ENCODE measurements around the gene HNRNPC.
"Not testable (repeated sequence)": the region's sequence is repeated elsewhere in the genome, so short reads cannot be mapped to it uniquely, and the experiment has no call there.

Gene HNRNPC

DNA sequence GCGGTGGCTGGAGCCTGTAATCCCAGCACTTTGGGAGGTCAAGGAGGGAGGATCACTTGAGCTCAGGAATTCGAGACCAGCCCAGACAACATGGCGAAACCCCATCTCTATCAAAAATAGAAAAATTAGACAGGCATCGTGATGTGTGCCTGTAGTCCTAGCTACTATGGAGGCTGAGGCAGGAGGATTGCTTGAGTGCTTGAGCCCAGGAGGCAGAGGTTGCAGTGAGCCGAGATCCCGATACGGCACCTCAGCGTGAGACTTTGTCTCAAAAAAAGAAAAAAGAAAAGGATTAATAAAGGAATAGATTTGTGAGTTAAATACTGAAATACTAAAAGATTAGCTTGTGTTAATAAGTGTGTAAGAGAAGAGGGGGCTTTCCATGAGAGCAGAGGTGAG, 40.0 kb upstream of the HNRNPC start:
- TF ChIP-seq BHLHE40 (IDR thresholded peaks at IDR 0.05; ENCODE audit: borderline replicate concordance) (no peak), FOXK2 (IDR thresholded peaks at IDR 0.05) (no peak), SUZ12 (IDR thresholded peaks at IDR 0.05) (no peak), NFRKB (IDR thresholded peaks at IDR 0.05) (0 out of 2 replicates have a peak, but pooled peaks have one; percentile 6), LEF1 (IDR thresholded peaks at IDR 0.05; ENCODE audit: borderline replicate concordance) (no peak), FOXA1 (IDR thresholded peaks at IDR 0.05) (no peak), ARNT (IDR thresholded peaks at IDR 0.05) (no peak), FOXM1 (IDR thresholded peaks at IDR 0.05; ENCODE audit: borderline replicate concordance) (no peak), HDGF (IDR thresholded peaks at IDR 0.05; ENCODE audit: borderline replicate concordance) (no peak), ZNF384 (IDR thresholded peaks at IDR 0.05) (no peak), SP1 (IDR thresholded peaks at IDR 0.05) (no peak), TARDBP (IDR thresholded peaks at IDR 0.05) (no peak), L3MBTL2 (conservative IDR thresholded peaks at IDR 0.05) (peak; percentile 47; the same call in 1 of the 2 replicates), ELF4 (IDR thresholded peaks at IDR 0.05) (no peak), CTBP1 (IDR thresholded peaks at IDR 0.05; ENCODE audit: borderline replicate concordance) (no peak)
- TF ChIP-seq, protein P1, sequence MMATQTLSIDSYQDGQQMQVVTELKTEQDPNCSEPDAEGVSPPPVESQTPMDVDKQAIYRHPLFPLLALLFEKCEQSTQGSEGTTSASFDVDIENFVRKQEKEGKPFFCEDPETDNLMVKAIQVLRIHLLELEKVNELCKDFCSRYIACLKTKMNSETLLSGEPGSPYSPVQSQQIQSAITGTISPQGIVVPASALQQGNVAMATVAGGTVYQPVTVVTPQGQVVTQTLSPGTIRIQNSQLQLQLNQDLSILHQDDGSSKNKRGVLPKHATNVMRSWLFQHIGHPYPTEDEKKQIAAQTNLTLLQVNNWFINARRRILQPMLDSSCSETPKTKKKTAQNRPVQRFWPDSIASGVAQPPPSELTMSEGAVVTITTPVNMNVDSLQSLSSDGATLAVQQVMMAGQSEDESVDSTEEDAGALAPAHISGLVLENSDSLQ (IDR thresholded peaks at IDR 0.05) = no peak
- ChIA-PET POLR2A (interaction anchor here (0.7 to 2.2 kb wide), 18 partner anchors 9 to 217 kb away, joined by 3 to 11 read pairs (median 5); partner anchors contain the start of genes RPGRIP1, SALL2 and SUPT16H), CTCF (interaction anchor here (0.9 kb wide), 1 partner anchor 17 kb away, joined by 3 read pairs; no protein-coding TSS in a partner anchor)
- DNase-seq (ENCODE audit: extremely low spot score) = no peak

GRCh38 chr14:21308479-21309237, 39.4 kb upstream of the HNRNPC start:
- POLR2A ChIA-PET = interaction anchor here (0.6 to 2.2 kb wide), 17 partner anchors 9 to 217 kb away, joined by 3 to 11 read pairs (median 5); partner anchors contain the start of genes RPGRIP1, SALL2 and SUPT16H
- DNase-seq (ENCODE audit: extremely low spot score) = peak; percentile 67
- CTCF ChIA-PET = no interaction called here
- TF ChIP-seq BHLHE40 (IDR thresholded peaks at IDR 0.05; ENCODE audit: borderline replicate concordance) (no peak), L3MBTL2 (conservative IDR thresholded peaks at IDR 0.05) (0 out of 2 replicates have a peak, but pooled peaks have one; percentile 13), FOXK2 (IDR thresholded peaks at IDR 0.05) (peak; percentile 62; the same call in 1 of the 2 replicates), FOXA1 (IDR thresholded peaks at IDR 0.05) (no peak), ELF4 (IDR thresholded peaks at IDR 0.05) (no peak), NFRKB (IDR thresholded peaks at IDR 0.05) (peak; percentile 79)
- TF ChIP-seq, protein P1 (IDR thresholded peaks at IDR 0.05) = peak; percentile 99

DNA sequence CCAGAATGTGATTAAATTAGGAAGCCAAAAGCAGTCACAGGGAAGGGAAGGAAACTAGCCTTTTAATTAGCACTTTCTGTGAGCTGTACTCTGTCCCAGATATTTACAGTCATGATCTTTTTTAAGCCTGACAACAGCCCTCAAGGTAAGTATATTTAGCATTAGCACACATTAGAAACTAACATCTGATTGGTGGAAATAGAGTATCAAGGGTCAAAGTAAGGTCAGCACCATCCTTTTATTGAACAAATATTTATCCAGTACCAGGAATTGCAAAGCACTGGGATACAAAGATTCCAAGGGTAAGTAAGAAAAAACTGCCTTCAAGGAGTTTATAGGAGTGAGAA, 38.9 kb upstream of the HNRNPC start:
- CTCF ChIA-PET = no interaction called here

GRCh38 chr14:21307637-21308036, 38.4 kb upstream of the HNRNPC start:
- DNase-seq (ENCODE audit: extremely low spot score) = no peak
- ChIA-PET POLR2A (interaction anchor here (1.0 to 2.2 kb wide), 4 partner anchors 10 to 43 kb away, joined by 3 to 11 read pairs (median 8); no protein-coding TSS in a partner anchor), CTCF (interaction anchor here (1.1 kb wide), 1 partner anchor 51 kb away, joined by 3 read pairs; no protein-coding TSS in a partner anchor)
- TF ChIP-seq FOXA1 (IDR thresholded peaks at IDR 0.05) (no peak), NFRKB (IDR thresholded peaks at IDR 0.05) (no peak)
- TF ChIP-seq, protein P1 (IDR thresholded peaks at IDR 0.05) = no peak

More for the DNA sequence above, 38.9 kb upstream of the HNRNPC start:
- TF ChIP-seq TARDBP (IDR thresholded peaks at IDR 0.05) (no peak), BHLHE40 (IDR thresholded peaks at IDR 0.05; ENCODE audit: borderline replicate concordance) (no peak), SUZ12 (IDR thresholded peaks at IDR 0.05) (no peak), FOXM1 (IDR thresholded peaks at IDR 0.05; ENCODE audit: borderline replicate concordance) (no peak), ZNF384 (IDR thresholded peaks at IDR 0.05) (no peak), SP1 (IDR thresholded peaks at IDR 0.05) (no peak), ELF4 (IDR thresholded peaks at IDR 0.05) (no peak)
- no peak for DNase-seq (ENCODE audit: extremely low spot score)
- POLR2A ChIA-PET = interaction anchor here (1.0 to 2.2 kb wide), 10 partner anchors 9 to 76 kb away, joined by 3 to 11 read pairs (median 6); partner anchors contain the start of genes RPGRIP1 and SUPT16H

GRCh38 chr14:21302836-21303140, 33.5 kb upstream of the HNRNPC start:
- POLR2A ChIA-PET; CTCF ChIA-PET; DNase-seq (ENCODE audit: extremely low spot score): not testable (repeated sequence)

DNA sequence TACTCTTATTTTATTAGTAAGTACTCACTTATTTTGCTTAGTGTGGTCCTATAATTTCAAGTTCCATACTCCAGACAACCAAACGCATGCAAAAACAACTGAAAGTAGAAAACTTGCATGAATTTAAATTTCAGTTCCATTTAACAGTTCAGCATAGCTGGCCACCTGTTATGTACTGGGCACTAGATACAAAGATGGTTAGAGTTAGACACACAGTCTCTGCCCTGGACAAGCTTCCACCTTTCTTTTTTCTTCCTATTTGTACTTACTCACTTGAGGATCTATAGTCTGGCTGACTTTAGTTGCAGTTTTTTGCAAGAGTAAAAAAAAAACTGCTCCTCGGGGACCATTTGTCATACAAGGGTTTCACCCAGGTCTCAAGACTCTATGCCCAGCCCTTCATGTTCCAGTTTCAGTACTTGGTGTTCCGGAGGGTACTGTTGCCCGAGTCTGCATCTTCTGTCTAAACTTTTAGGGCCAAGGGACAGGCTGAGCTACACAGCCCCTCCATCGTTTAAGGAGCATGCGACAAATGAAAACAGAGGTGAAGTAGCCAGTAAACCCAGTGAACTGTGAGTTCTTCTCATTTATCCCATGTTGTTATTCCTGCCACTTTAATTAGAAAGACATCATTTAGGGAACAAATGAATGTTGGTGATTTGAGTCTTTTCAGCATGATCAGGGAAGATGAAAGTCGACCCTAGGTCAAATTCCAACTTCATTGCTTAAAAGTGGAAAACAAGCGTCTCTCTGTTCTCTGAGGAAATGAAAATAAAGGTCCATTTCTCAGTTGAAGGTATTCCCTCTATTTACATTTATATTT, 33.0 kb upstream of the HNRNPC start:
- DNase-seq (ENCODE audit: extremely low spot score) = no peak
- POLR2A ChIA-PET = no interaction called here
- no peak for TF ChIP-seq SUZ12 (IDR thresholded peaks at IDR 0.05)
- no peak for TF ChIP-seq CTBP1 (IDR thresholded peaks at IDR 0.05; ENCODE audit: borderline replicate concordance)
- CTCF ChIA-PET = no interaction called here
